Testis (tissue), 3 donors: ENCODE measurements around the gene ZNF226. TPM values are rescaled to one million over a fixed set of nuclear protein-coding genes. Genes with fewer than 3 reads are reported as not detected.

Experiments used
- polyA plus RNA-seq: library from polyadenylated mRNA; stranded (reverse); fragments of 350-450 nt; fragmentation: Illumina TruSeq; extraction: RNeasy Lipid Tissue Mini Kit (QIAGEN cat#74804); gene quantifications from one replicate; pipeline ENCODE4 v1.2.3, GENCODE V29; 2014; ENCODE audit warnings: low read depth, low replicate concordance; ENCODE audit not compliant: insufficient read depth
- total RNA-seq, 2 donors: library from RNA; depleted of rRNA; stranded (reverse); fragments of >200 nt; gene quantifications; one replicate each; pipeline ENCODE4 v1.2.3, GENCODE V29; 2016

ZNF226 gene
- total and polyA plus RNA-seq, 3 donors from 2014 or later, result 27.4 to 54.0 (median 44.1) TPM

Other genes with a start within 250 kb of the ZNF226 start
- 10 to 100 TPM; 10.5 to 10.7 TPM for gene ZNF45, start 229.8 kb upstream of the ZNF226 start, total RNA-seq
- gene ZNF45, start 229.8 kb upstream of the ZNF226 start, polyA plus RNA-seq, result 9.4 TPM
- 1 to 10 TPM; 8.1 to 9.1 TPM for gene ZNF221, start 213.9 kb upstream of the ZNF226 start, total RNA-seq
- 2.2 TPM for gene ZNF221, start 213.9 kb upstream of the ZNF226 start, polyA plus RNA-seq
- gene ZNF155, start 180.9 kb upstream of the ZNF226 start, total RNA-seq, result 1 to 10 TPM; 8.2 to 8.7 TPM
- gene ZNF155, start 180.9 kb upstream of the ZNF226 start, polyA plus RNA-seq, result 7.4 TPM
- gene ZNF230, start 162.1 kb upstream of the ZNF226 start, total RNA-seq, result 1 to 10 TPM; 3.3 to 4.6 TPM
- gene ZNF230, start 162.1 kb upstream of the ZNF226 start, polyA plus RNA-seq, result 5.6 TPM
- gene ZNF222, start 139.7 kb upstream of the ZNF226 start, total RNA-seq, result 1 to 10 TPM; 4.2 to 6.5 TPM
- 15.4 TPM for gene ZNF222, start 139.7 kb upstream of the ZNF226 start, polyA plus RNA-seq
- 1 to 10 TPM; 4.5 to 4.8 TPM for gene ZNF223, start 113.1 kb upstream of the ZNF226 start, total RNA-seq
- 6.1 TPM for gene ZNF223, start 113.1 kb upstream of the ZNF226 start, polyA plus RNA-seq
- gene ZNF284, start 92.9 kb upstream of the ZNF226 start, total RNA-seq, result 1 to 10 TPM; 1.0 to 1.5 TPM
- 0.96 TPM for gene ZNF284, start 92.9 kb upstream of the ZNF226 start, polyA plus RNA-seq
- 10 to 100 TPM; 21.8 to 22.7 TPM for gene ZNF224, start 70.7 kb upstream of the ZNF226 start, total RNA-seq
- 11.3 TPM for gene ZNF224, start 70.7 kb upstream of the ZNF226 start, polyA plus RNA-seq
- 1 to 10 TPM; 5.0 to 7.4 TPM for gene ZNF225, start 51.7 kb upstream of the ZNF226 start, total RNA-seq
- gene ZNF225, start 51.7 kb upstream of the ZNF226 start, polyA plus RNA-seq, result 5.1 TPM
- gene ZNF234, start 23.5 kb upstream of the ZNF226 start, total RNA-seq, result 1 to 10 TPM; 7.9 to 8.5 TPM
- 3.4 TPM for gene ZNF234, start 23.5 kb upstream of the ZNF226 start, polyA plus RNA-seq
- 10 to 100 TPM; 19.8 to 25.0 TPM for gene ZNF227, start 47.4 kb downstream of the ZNF226 start, total RNA-seq
- gene ZNF227, start 47.4 kb downstream of the ZNF226 start, polyA plus RNA-seq, result 12.8 TPM
- gene ZNF233, start 94.8 kb downstream of the ZNF226 start, total RNA-seq, result 10 to 100 TPM in 1 of 2 donors, 1 to 10 TPM in 1; 6.4 to 11.6 TPM
- 27.7 TPM for gene ZNF233, start 94.8 kb downstream of the ZNF226 start, polyA plus RNA-seq
- gene ZNF235, start 139.9 kb downstream of the ZNF226 start, total RNA-seq, result 10 to 100 TPM; 11.1 to 12.1 TPM
- gene ZNF235, start 139.9 kb downstream of the ZNF226 start, polyA plus RNA-seq, result 4.6 TPM
- 1 to 10 TPM; 7.6 to 9.8 TPM for gene ZNF112, start 191.6 kb downstream of the ZNF226 start, total RNA-seq
- 4.0 TPM for gene ZNF112, start 191.6 kb downstream of the ZNF226 start, polyA plus RNA-seq
- gene ZNF285, start 236.5 kb downstream of the ZNF226 start, total RNA-seq, result 1 to 10 TPM; 7.1 to 7.9 TPM
- gene ZNF285, start 236.5 kb downstream of the ZNF226 start, polyA plus RNA-seq, result 5.4 TPM